Right lobe of liver (tissue), 6 donors: ENCODE measurements around the gene PRAME. TPM values are rescaled to one million over a fixed set of nuclear protein-coding genes. Genes with fewer than 3 reads are reported as not detected.

Experiments used
- ATAC-seq, 4 donors: fragments of 200-7000 bp; cut with Tn5 transposase; one replicate each; pipeline ENCODE4 v1.9.1; 2020; ENCODE audit warnings: mild to moderate bottlenecking in 4 of 4, moderate library complexity in 4 of 4
- DNase-seq, 3 donors: peaks; one replicate each; pipeline ENCODE4 v3.0.0-alpha.2; 2020
- H3K27ac ChIP-seq, 3 donors: fragments of 200-600 bp; one replicate each; pipeline ENCODE4 v1.8.0; 2022
- H3K27me3 ChIP-seq, 2 donors: fragments of 200-600 bp; one replicate each; pipeline ENCODE4 v1.8.0; 2022
- H3K36me3 ChIP-seq, 4 donors: fragments of 200-600 bp; sonication (generic) in 1 of 4; one replicate each; pipeline versions ENCODE4 v1.5.1 to v1.8.0; 2017 to 2022; ENCODE audit warnings: control low read depth in 1 of 4
- H3K4me1 ChIP-seq, 4 donors: fragments of 200-600 bp; sonication (generic) in 1 of 4; one replicate each; pipeline versions ENCODE4 v1.5.1 to v1.8.0; 2017 to 2022; ENCODE audit warnings: control low read depth in 1 of 4
- H3K4me3 ChIP-seq, 3 donors: fragments of 200-600 bp; one replicate each; pipeline ENCODE4 v1.8.0; 2022
- H3K9me3 ChIP-seq, 4 donors: fragments of 200-600 bp; sonication (generic) in 1 of 4; one replicate each; pipeline versions ENCODE4 v1.5.1 to v1.8.0; 2017 to 2022; ENCODE audit warnings: control low read depth in 1 of 4
- CTCF ChIP-seq, 4 donors: fragments of 200-600 bp in 3 of 4; fragments of 450-650 bp in 1 of 4; IDR thresholded peaks; one replicate each; pipeline versions ENCODE4 v1.5.1 to v1.8.0; 2016 to 2022; ENCODE audit warnings: antibody characterized with exemption in 4 of 4, mild to moderate bottlenecking in 2 of 4
- POLR2A ChIP-seq: fragments of 450-650 bp; IDR thresholded peaks from one replicate; pipeline ENCODE4 v1.6.1; 2017; ENCODE audit warnings: antibody characterized with exemption, mild to moderate bottlenecking
- WGBS: methylation state at CpG from one replicate; pipeline ENCODE4 v1.1.6; 2018; ENCODE audit warnings: low coverage, low lambda C conversion rate; ENCODE audit not compliant: insufficient coverage; ENCODE audit errors: missing lambda C conversion rate; 5-methylcytosine and 5-hydroxymethylcytosine counted together
- intact Hi-C, 2 donors: fragments of 100-400 bp; cut with DNase I; formaldehyde crosslinking; loops; one replicate each; pipeline versions ENCODE4 v1.11.2 to v1.14.1; 2022
- total RNA-seq, 6 experiments: library from RNA; depleted of rRNA in 2 of 6; stranded (reverse); fragments of >200 nt in 2 of 6; fragmentation: NEBNext Ultra II Directional in 3 of 6; extraction: Animal tissue kit (Norgen Biotek cat#: 25700) in 3 of 6; gene quantifications; one replicate each; pipeline versions ENCODE4 v1.1.0 to v1.2.4, GENCODE V29; 2016 to 2023
- donor health status: DM: no; HTN: yes; CAD: no.
- donor health status: DM: no; HTN: no; CAD: no.
- donor health status: DM: no; HTN: no; CAD: no.
- donor health status: DM: no; HTN: yes; CAD: no.
- donor health status: DM: no; HTN: yes; CAD: no.

The PRAME gene
- total RNA-seq, 6 experiments from 2014 or later: not detected

GRCh38 chr22:22579869-22580604, 21.0 kb upstream of the PRAME start:
- 80% methylated on average over 1 of the region's 7 CpGs for WGBS
- H3K4me3 ChIP-seq: no peak overlapping the region
- DNase-seq (no peak), ATAC-seq (no peak)
- H3K27ac ChIP-seq: no peak overlapping the region
- no peaks in the 10 kb centered on the region for H3K27me3 ChIP-seq
- intact Hi-C loops: no loop called here
- H3K4me1 ChIP-seq: no peaks in the 10 kb centered on the region
- TF ChIP-seq POLR2A: no peak
- TF ChIP-seq CTCF (IDR thresholded peaks at IDR 0.05): no peak
- no peaks in the 10 kb centered on the region for H3K36me3 ChIP-seq
- no peaks in the 10 kb centered on the region for H3K9me3 ChIP-seq

- H3K9me3 ChIP-seq: no peaks in the 10 kb centered on the region
- H3K27ac ChIP-seq: no peak overlapping the region
- no peaks in the 10 kb centered on the region for H3K27me3 ChIP-seq
- H3K36me3 ChIP-seq: no peaks in the 10 kb centered on the region
- WGBS: 81% methylated on average over 10 of the region's 10 CpGs
- no peaks in the 10 kb centered on the region for H3K4me1 ChIP-seq
- H3K4me3 ChIP-seq: no peak overlapping the region
- no peak for DNase-seq
- no peak for ATAC-seq
- TF ChIP-seq POLR2A (no peak), CTCF (IDR thresholded peaks at IDR 0.05) (no peak)
- intact Hi-C loops: no loop called here
These were observed 19.8 kb upstream of the PRAME start for GRCh38 chr22:22578702-22579424.

GRCh38 chr22:22576989-22577427, 17.9 kb upstream of the PRAME start:
- H3K9me3 ChIP-seq: no peaks in the 10 kb centered on the region
- ATAC-seq (no peak), DNase-seq (no peak)
- no peaks in the 10 kb centered on the region for H3K4me1 ChIP-seq
- no peaks in the 10 kb centered on the region for H3K36me3 ChIP-seq
- WGBS: 67% methylated on average over 5 of the region's 5 CpGs
- intact Hi-C loops: no loop called here
- no peaks in the 10 kb centered on the region for H3K27me3 ChIP-seq
- TF ChIP-seq CTCF (IDR thresholded peaks at IDR 0.05): no peak
- TF ChIP-seq POLR2A: no peak
- H3K4me3 ChIP-seq: no peak overlapping the region
- H3K27ac ChIP-seq: no peak overlapping the region

GRCh38 chr22:22576244-22576988, 17.4 kb upstream of the PRAME start:
- Histone ChIP-seq H3K27me3 (no peaks in the 10 kb centered on the region), H3K4me3 (no peak overlapping the region), H3K4me1 (no peaks in the 10 kb centered on the region), H3K36me3 (no peaks in the 10 kb centered on the region), H3K9me3 (no peaks in the 10 kb centered on the region), H3K27ac (no peak overlapping the region)
- ATAC-seq: peak; percentile 76 to 84 (median 80)
- no peak for TF ChIP-seq POLR2A
- TF ChIP-seq CTCF (IDR thresholded peaks at IDR 0.05): peak; percentile 31 to 81 (median 70)
- peak; percentile 55 to 69 (median 59) for DNase-seq
- intact Hi-C loops: no loop called here
- WGBS: 29% methylated on average over 8 of the region's 8 CpGs
